GM23338 (cell line): ENCODE data around the gene SQSTM1. TPM values are rescaled to one million over a fixed set of nuclear protein-coding genes. Genes with fewer than 3 reads are reported as not detected.

Experiments used
- ATAC-seq: fragments of 200-7000 bp; cut with Tn5 transposase; 3 replicates; pipeline ENCODE4 v1.9.1; 2020
- DNase-seq: peaks from one replicate; pipeline ENCODE4 v3.0.0-alpha.2; 2015; ENCODE audit warnings: low spot score
- H2AFZ ChIP-seq: fragments of 200-600 bp; sonication (generic); 2 replicates; pipeline ENCODE4 v1.8.0; 2016; ENCODE audit warnings: antibody characterized with exemption, mild to moderate bottlenecking, moderate library complexity
- H3F3A ChIP-seq: fragments of 200-600 bp; sonication (generic); replicated peaks from 2 replicates; pipeline ENCODE4 v1.8.0; 2017; ENCODE audit warnings: antibody characterized with exemption, mixed run types, low read depth
- H3K27ac ChIP-seq: fragments of 200-600 bp; sonication (generic); 2 replicates; pipeline ENCODE4 v1.6.1; 2016; ENCODE audit warnings: low read depth
- H3K27me3 ChIP-seq: fragments of 200-600 bp; sonication (generic); 2 replicates; pipeline ENCODE4 v1.8.0; 2016; ENCODE audit warnings: mild to moderate bottlenecking, mixed run types, moderate library complexity; ENCODE audit not compliant: insufficient read depth
- H3K36me3 ChIP-seq: fragments of 200-600 bp; sonication (generic); 2 replicates; pipeline ENCODE4 v1.8.0; 2016; ENCODE audit warnings: mild to moderate bottlenecking; ENCODE audit not compliant: insufficient read depth
- H3K4me1 ChIP-seq: fragments of 200-600 bp; sonication (generic); 2 replicates; pipeline ENCODE4 v1.8.0; 2016; ENCODE audit warnings: mild to moderate bottlenecking, moderate library complexity; ENCODE audit not compliant: insufficient read depth
- H3K4me2 ChIP-seq: fragments of 200-600 bp; sonication (generic); 2 replicates; pipeline ENCODE4 v1.7.1; 2017; ENCODE audit warnings: mixed run types
- H3K4me3 ChIP-seq: fragments of 200-600 bp; sonication (generic); 2 replicates; pipeline ENCODE4 v1.6.1; 2016; ENCODE audit warnings: mixed run types
- H3K79me2 ChIP-seq: fragments of 200-600 bp; sonication (generic); replicated peaks from 2 replicates; pipeline ENCODE4 v1.8.0; 2017; ENCODE audit warnings: mild to moderate bottlenecking; ENCODE audit not compliant: insufficient read depth
- H3K9me2 ChIP-seq: fragments of 200-600 bp; sonication (generic); 2 replicates; pipeline ENCODE4 v1.8.0; 2017; ENCODE audit not compliant: insufficient read depth
- H4K20me1 ChIP-seq: fragments of 200-600 bp; sonication (generic); replicated peaks from 2 replicates; pipeline ENCODE4 v1.8.0; 2017; ENCODE audit warnings: mild to moderate bottlenecking; ENCODE audit not compliant: insufficient read depth
- H3K27ac Mint-ChIP-seq: 2 replicates; pipeline ENCODE4 v1.8.0; 2020; ENCODE audit warnings: inconsistent platforms, mild to moderate bottlenecking, moderate library complexity, mixed read lengths
- H3K27me3 Mint-ChIP-seq: 3 replicates; pipeline ENCODE4 v1.8.0; 2022; ENCODE audit warnings: low read depth, mild to moderate bottlenecking, moderate library complexity, mixed read lengths, inconsistent platforms; ENCODE audit not compliant: insufficient read depth, poor library complexity
- H3K36me3 Mint-ChIP-seq: 3 replicates; pipeline ENCODE4 v1.8.0; 2021; ENCODE audit warnings: low read depth, mild to moderate bottlenecking, inconsistent platforms, moderate library complexity, mixed read lengths
- H3K4me1 Mint-ChIP-seq: 3 replicates; pipeline ENCODE4 v1.8.0; 2020; ENCODE audit warnings: mild to moderate bottlenecking, inconsistent platforms, mixed read lengths
- H3K4me3 Mint-ChIP-seq: 3 replicates; pipeline ENCODE4 v1.8.0; 2021; ENCODE audit warnings: moderate library complexity, mild to moderate bottlenecking, inconsistent platforms, mixed read lengths
- H3K9me3 Mint-ChIP-seq: 3 replicates; pipeline ENCODE4 v1.8.0; 2020; ENCODE audit warnings: moderate library complexity, mild to moderate bottlenecking, inconsistent platforms, mixed read lengths
- CREB1 ChIP-seq: fragments of 250-450 bp; sonication (Bioruptor Pico); IDR thresholded peaks from 2 replicates; pipeline ENCODE4 v1.5.0; 2020; ENCODE audit warnings: low read depth, mild to moderate bottlenecking, moderate library complexity
- CTCF ChIP-seq, 2 experiments: fragments of 200-600 bp in 1 of 2; sonication (generic) in 1 of 2; conservative IDR thresholded peaks; 2 replicates each; pipeline versions ENCODE4 v1.5.1 to v1.6.1; 2016 to 2017; ENCODE audit warnings: antibody characterized with exemption in 2 of 2, low read depth in 2 of 2, mild to moderate bottlenecking in 2 of 2, moderate library complexity in 1 of 2
- EZH2 ChIP-seq: fragments of 200-600 bp; sonication (generic); IDR thresholded peaks from one replicate; pipeline ENCODE4 v1.8.0; 2017; ENCODE audit warnings: antibody characterized with exemption, mild to moderate bottlenecking, low read depth; ENCODE audit not compliant: unreplicated experiment
- EZH2phosphoT487 ChIP-seq: fragments of 200-600 bp; sonication (generic); IDR thresholded peaks from one replicate; pipeline ENCODE4 v1.8.1; 2018; ENCODE audit warnings: antibody characterized with exemption; ENCODE audit not compliant: unreplicated experiment
- JUNB ChIP-seq: IDR thresholded peaks from one replicate; pipeline ENCODE4 v1.6.1; 2016; ENCODE audit warnings: antibody characterized with exemption; ENCODE audit not compliant: unreplicated experiment
- NANOG ChIP-seq: IDR thresholded peaks from 2 replicates; pipeline ENCODE4 v1.6.1; 2016; ENCODE audit warnings: antibody characterized with exemption, borderline replicate concordance
- POLR2AphosphoS5 ChIP-seq: IDR thresholded peaks from 2 replicates; pipeline ENCODE4 v1.6.1; 2016; ENCODE audit warnings: antibody characterized with exemption, low read depth
- STAT1 ChIP-seq: IDR thresholded peaks from one replicate; pipeline ENCODE4 v1.6.1; 2016; ENCODE audit warnings: antibody characterized with exemption; ENCODE audit not compliant: unreplicated experiment
- ZNF114 ChIP-seq: fragments of 250-450 bp; sonication (Bioruptor Pico); IDR thresholded peaks from 2 replicates; pipeline ENCODE4 v1.5.0; 2020; ENCODE audit warnings: mild to moderate bottlenecking, moderate library complexity
- ZNF331 ChIP-seq: fragments of 250-450 bp; sonication (Bioruptor Pico); IDR thresholded peaks from 2 replicates; pipeline ENCODE4 v1.5.0; 2020; ENCODE audit warnings: low read depth, mild to moderate bottlenecking, moderate library complexity
- ZNF462 ChIP-seq: fragments of 250-450 bp; sonication (Bioruptor Pico); IDR thresholded peaks from 2 replicates; pipeline ENCODE4 v1.5.0; 2020; ENCODE audit warnings: mild to moderate bottlenecking, moderate library complexity
- polyA plus RNA-seq: library from polyadenylated mRNA; unstranded; fragments of >200 nt; fragmentation: Nextera tagmentation; extraction: Ambion mirVana; gene quantifications from 2 replicates; pipeline ENCODE4 v1.2.1, GENCODE V29; 2016
- total RNA-seq: library from RNA; depleted of rRNA; stranded (reverse); fragments of >200 nt; shearing (Covaris generic); gene quantifications from 2 replicates; pipeline ENCODE4 v1.2.3, GENCODE V29; 2014
- TF ChIP-seq, protein P1 (sequence below): IDR thresholded peaks from 2 replicates; pipeline ENCODE4 v1.6.1; 2016; ENCODE audit warnings: antibody characterized with exemption
- TF ChIP-seq, protein P2 (sequence below): IDR thresholded peaks from one replicate; pipeline ENCODE4 v1.6.1; 2018; ENCODE audit warnings: antibody characterized with exemption; ENCODE audit not compliant: unreplicated experiment

Gene SQSTM1
- total and polyA plus RNA-seq, 2 experiments from 2014 or later, result 58.0 to 92.6 TPM

DNA sequence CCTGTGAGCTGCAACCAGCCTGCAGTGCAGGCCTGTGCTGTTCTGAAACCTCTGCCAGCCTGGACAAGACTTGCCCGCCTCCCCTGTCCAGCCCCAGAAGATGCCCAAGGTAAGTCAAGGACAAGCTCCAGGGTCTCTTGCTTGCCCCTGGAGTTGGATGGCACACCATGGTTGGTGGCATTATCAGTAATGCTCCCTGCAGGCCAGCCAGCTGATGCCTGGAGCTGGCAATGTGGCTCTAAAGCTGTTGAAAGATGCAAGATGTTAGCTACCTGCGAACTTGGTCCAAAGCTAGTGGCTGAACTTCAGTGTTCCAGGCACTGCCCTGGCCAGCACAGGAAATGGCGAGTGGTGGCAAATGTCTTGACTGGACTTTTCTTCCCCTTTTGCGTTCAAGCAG lies 40.9 kb upstream of the SQSTM1 start:
- H3K4me3 Mint-ChIP-seq, result no peak overlapping the region
- H3K4me1 ChIP-seq, result no peaks in the 10 kb centered on the region
- no peaks in the 10 kb centered on the region for H3K9me2 ChIP-seq
- ATAC-seq, result no peak
- H3K4me3 ChIP-seq, result no peak overlapping the region
- no peaks in the 10 kb centered on the region for H3K4me1 Mint-ChIP-seq
- H3K27me3 ChIP-seq, result no peaks in the 10 kb centered on the region
- peaks cover 3% of the 10 kb centered on the region; the same call in 1 of the 2 replicates for H3F3A ChIP-seq
- no peak for DNase-seq
- peaks cover 15% of the 10 kb centered on the region for H4K20me1 ChIP-seq
- peaks cover 4% of the 10 kb centered on the region for H3K27me3 Mint-ChIP-seq
- no peaks in the 10 kb centered on the region for H3K79me2 ChIP-seq
- TF ChIP-seq JUNB (no peak), CREB1 (CRISPR knock-in tag) (no peak), NANOG (no peak), STAT1 (no peak), EZH2phosphoT487 (no peak), EZH2 (no peak), POLR2AphosphoS5 (no peak), CTCF (conservative IDR thresholded peaks at IDR 0.05; ENCODE audit: low read depth in 2 of 2) (no peak), ZNF331 (CRISPR knock-in tag) (no peak), ZNF462 (CRISPR knock-in tag) (no peak), ZNF114 (CRISPR knock-in tag) (no peak)
- TF ChIP-seq, protein P1, sequence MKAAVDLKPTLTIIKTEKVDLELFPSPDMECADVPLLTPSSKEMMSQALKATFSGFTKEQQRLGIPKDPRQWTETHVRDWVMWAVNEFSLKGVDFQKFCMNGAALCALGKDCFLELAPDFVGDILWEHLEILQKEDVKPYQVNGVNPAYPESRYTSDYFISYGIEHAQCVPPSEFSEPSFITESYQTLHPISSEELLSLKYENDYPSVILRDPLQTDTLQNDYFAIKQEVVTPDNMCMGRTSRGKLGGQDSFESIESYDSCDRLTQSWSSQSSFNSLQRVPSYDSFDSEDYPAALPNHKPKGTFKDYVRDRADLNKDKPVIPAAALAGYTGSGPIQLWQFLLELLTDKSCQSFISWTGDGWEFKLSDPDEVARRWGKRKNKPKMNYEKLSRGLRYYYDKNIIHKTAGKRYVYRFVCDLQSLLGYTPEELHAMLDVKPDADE, result no peak
- TF ChIP-seq, protein P2, sequence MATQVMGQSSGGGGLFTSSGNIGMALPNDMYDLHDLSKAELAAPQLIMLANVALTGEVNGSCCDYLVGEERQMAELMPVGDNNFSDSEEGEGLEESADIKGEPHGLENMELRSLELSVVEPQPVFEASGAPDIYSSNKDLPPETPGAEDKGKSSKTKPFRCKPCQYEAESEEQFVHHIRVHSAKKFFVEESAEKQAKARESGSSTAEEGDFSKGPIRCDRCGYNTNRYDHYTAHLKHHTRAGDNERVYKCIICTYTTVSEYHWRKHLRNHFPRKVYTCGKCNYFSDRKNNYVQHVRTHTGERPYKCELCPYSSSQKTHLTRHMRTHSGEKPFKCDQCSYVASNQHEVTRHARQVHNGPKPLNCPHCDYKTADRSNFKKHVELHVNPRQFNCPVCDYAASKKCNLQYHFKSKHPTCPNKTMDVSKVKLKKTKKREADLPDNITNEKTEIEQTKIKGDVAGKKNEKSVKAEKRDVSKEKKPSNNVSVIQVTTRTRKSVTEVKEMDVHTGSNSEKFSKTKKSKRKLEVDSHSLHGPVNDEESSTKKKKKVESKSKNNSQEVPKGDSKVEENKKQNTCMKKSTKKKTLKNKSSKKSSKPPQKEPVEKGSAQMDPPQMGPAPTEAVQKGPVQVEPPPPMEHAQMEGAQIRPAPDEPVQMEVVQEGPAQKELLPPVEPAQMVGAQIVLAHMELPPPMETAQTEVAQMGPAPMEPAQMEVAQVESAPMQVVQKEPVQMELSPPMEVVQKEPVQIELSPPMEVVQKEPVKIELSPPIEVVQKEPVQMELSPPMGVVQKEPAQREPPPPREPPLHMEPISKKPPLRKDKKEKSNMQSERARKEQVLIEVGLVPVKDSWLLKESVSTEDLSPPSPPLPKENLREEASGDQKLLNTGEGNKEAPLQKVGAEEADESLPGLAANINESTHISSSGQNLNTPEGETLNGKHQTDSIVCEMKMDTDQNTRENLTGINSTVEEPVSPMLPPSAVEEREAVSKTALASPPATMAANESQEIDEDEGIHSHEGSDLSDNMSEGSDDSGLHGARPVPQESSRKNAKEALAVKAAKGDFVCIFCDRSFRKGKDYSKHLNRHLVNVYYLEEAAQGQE, result no peak
- H3K4me2 ChIP-seq, result no peak overlapping the region
- H3K36me3 Mint-ChIP-seq, result peaks cover 40% of the 10 kb centered on the region
- H2AFZ ChIP-seq, result no peak overlapping the region
- H3K27ac Mint-ChIP-seq, result no peak overlapping the region
- H3K27ac ChIP-seq, result no peak overlapping the region
- H3K9me3 Mint-ChIP-seq, result no peaks in the 10 kb centered on the region
- H3K36me3 ChIP-seq, result peaks cover 22% of the 10 kb centered on the region
